Activated naive CD4-positive, alpha-beta T cell treated with anti-CD3 and anti-CD28 coated beads for 36 hours (primary cell): Measurements from ENCODE around the gene MRM3. TPM values are rescaled to one million over a fixed set of nuclear protein-coding genes. Genes with fewer than 3 reads are reported as not detected.
A peak's percentile ranks its signal among the peaks of the same experiment; 100 is the strongest.
"Not testable (repeated sequence)": the region's sequence is repeated elsewhere in the genome, so short reads cannot be mapped to it uniquely, and the experiment has no call there.

Experiments
- CTCF ChIA-PET: fragments of 350-600 bp; sonication (Branson Sonifier 250); formaldehyde crosslinking; loops from one replicate; lab custom pipeline; 2021; ENCODE audit warnings: antibody characterized with exemption; lab: Charles Lee
- DNase-seq: peaks from one replicate; pipeline ENCODE4 v3.0.0-alpha.2; 2020
- H3K27ac Mint-ChIP-seq: one replicate; pipeline ENCODE4 v1.8.0; 2021; ENCODE audit warnings: mild to moderate bottlenecking, mixed read lengths
- H3K27me3 Mint-ChIP-seq: one replicate; pipeline ENCODE4 v1.8.0; 2021; ENCODE audit warnings: low read depth, mixed read lengths
- H3K36me3 Mint-ChIP-seq: one replicate; pipeline ENCODE4 v1.8.0; 2021; ENCODE audit warnings: low read depth, mixed read lengths
- H3K4me1 Mint-ChIP-seq: one replicate; pipeline ENCODE4 v1.8.0; 2021; ENCODE audit warnings: low read depth, mixed read lengths
- H3K4me3 Mint-ChIP-seq: one replicate; pipeline ENCODE4 v1.8.0; 2021; ENCODE audit warnings: mild to moderate bottlenecking, moderate library complexity, mixed read lengths
- H3K9me3 Mint-ChIP-seq: one replicate; pipeline ENCODE4 v1.8.0; 2021; ENCODE audit warnings: mixed read lengths
- intact Hi-C: fragments of 100-400 bp; cut with micrococcal nuclease; formaldehyde crosslinking; loops from one replicate; pipeline ENCODE4 v1.15.1; 2023
- total RNA-seq, 2 experiments: library from RNA; stranded (reverse); gene quantifications; one replicate each; pipeline ENCODE4 v1.2.3, GENCODE V29; 2021

MRM3 gene
- total RNA-seq, 2 experiments from 2014 or later, result 22.8 to 25.6 TPM

DNA sequence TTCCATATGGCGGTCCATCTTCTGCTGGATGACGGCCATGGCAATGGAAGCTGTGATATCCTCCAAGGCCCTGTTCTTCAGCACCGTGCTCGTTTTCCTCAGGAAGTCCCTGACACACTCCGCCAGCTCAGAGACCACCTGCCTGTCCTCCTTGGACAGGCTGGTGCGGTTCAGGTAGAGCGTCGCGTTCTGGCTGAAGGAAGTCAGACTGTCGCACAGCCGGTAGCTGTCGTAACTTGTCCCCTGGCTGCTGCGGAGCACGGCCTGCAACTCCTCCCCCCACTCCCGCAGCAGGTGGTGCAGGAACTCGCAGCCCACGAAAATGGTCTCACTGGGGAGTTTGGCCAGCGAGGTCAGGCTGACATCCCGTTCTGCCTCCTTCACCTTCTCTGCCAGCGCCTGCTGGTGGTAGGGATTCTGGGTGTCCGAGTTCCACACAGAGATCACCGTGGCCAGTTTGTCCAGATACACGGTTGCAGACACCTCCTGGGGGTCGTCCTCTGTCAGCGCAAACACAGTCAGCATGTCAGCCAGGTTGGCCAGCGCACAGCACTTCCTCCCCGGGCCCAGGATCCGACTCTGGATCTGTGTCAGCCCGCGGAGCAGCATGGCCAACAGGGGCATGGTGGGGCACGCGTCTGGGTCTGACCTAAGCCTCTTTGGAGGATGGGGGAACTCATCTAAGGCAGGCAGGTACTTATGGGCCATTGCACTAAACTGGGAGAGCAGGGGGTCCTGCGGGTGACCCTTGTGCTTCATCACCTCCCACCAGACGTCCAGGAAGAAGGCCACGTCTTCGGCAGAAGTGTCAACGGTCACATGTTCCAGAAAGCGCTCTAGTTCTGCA, 35.1 kb upstream of the MRM3 start:
- Mint-ChIP-seq H3K4me3 (no peak overlapping the region), H3K36me3 (peaks cover 51% of the 10 kb centered on the region), H3K9me3 (peaks cover 3% of the 10 kb centered on the region), H3K4me1 (peaks cover 25% of the 10 kb centered on the region), H3K27me3 (no peaks in the 10 kb centered on the region), H3K27ac (no peak overlapping the region)
- CTCF ChIA-PET, result no interaction called here
- intact Hi-C loops, result no loop called here
- DNase-seq, result no peak

GRCh38 chr17:748604-749003, 33.5 kb upstream of the MRM3 start:
- H3K9me3 Mint-ChIP-seq, H3K27ac Mint-ChIP-seq, H3K4me3 Mint-ChIP-seq, CTCF ChIA-PET, DNase-seq, H3K27me3 Mint-ChIP-seq, intact Hi-C loops: not testable (repeated sequence)
- Mint-ChIP-seq H3K36me3 (peaks cover 46% of the 10 kb centered on the region), H3K4me1 (peaks cover 30% of the 10 kb centered on the region)

- CTCF ChIA-PET, H3K27me3 Mint-ChIP-seq, DNase-seq, H3K9me3 Mint-ChIP-seq, intact Hi-C loops, H3K27ac Mint-ChIP-seq: not testable (repeated sequence)
- Mint-ChIP-seq H3K4me1 (peaks cover 30% of the 10 kb centered on the region), H3K4me3 (peak overlapping the region; percentile 93), H3K36me3 (peaks cover 42% of the 10 kb centered on the region)
Observed at GRCh38 chr17:749359-749758, 32.8 kb upstream of the MRM3 start.

DNA sequence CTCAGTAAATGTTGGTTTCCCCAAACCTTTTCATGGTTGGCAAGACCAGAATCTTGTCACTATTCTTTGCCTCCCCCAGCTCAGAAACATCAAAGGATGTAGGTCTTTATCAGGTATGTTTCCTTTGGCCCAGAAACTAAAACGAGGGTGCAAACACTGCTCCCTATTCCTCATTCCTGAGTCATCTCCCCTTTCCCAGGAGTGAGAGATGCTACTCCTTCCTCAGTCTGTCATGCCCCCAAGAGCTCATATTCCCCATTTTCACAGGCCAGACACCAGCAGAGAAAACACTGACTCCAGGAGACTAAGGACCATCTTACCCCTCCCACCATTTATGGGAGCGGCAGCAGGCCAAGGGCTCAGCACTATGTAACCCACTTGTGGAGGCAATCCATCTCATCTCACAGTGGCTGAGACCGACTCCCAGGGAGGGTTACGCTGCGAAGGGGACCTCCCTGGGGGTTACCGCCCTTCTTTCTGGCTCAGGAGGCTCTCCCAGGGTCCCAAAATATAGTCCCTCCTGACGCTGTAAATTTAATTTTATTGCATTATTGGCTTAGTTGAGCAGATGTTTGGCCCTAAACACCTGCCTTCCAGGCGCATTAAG, 31.6 kb upstream of the MRM3 start:
- H3K36me3 Mint-ChIP-seq, result peaks cover 38% of the 10 kb centered on the region
- intact Hi-C loops, result loop anchor here (2.0 kb wide), 2 partner anchors 18 to 338 kb away; partner anchors contain the start of gene TLCD3A
- peaks cover 4% of the 10 kb centered on the region for H3K9me3 Mint-ChIP-seq
- no peak for DNase-seq
- peaks cover 30% of the 10 kb centered on the region for H3K4me1 Mint-ChIP-seq
- H3K27ac Mint-ChIP-seq, result peak overlapping the region; percentile 91
- CTCF ChIA-PET, result interaction anchor here (0.7 to 1.2 kb wide), 3 partner anchors 16 to 433 kb away, joined by 3 to 5 read pairs (median 3); no protein-coding TSS in a partner anchor
- H3K27me3 Mint-ChIP-seq, result no peaks in the 10 kb centered on the region
- H3K4me3 Mint-ChIP-seq, result peak overlapping the region; percentile 93

- peak overlapping the region; percentile 93 for H3K4me3 Mint-ChIP-seq
- DNase-seq, result peak; percentile 65
- CTCF ChIA-PET, result interaction anchor here (0.7 to 1.0 kb wide), 4 partner anchors 20 to 1367 kb away, joined by 3 to 5 read pairs (median 3); no protein-coding TSS in a partner anchor
- intact Hi-C loops, result loop anchor here (1.0 to 2.0 kb wide), 4 partner anchors 19 to 339 kb away; partner anchors contain the start of genes GLOD4, MRM3, TLCD3A and VPS53
- peaks cover 8% of the 10 kb centered on the region for H3K9me3 Mint-ChIP-seq
- peaks cover 37% of the 10 kb centered on the region for H3K36me3 Mint-ChIP-seq
- H3K4me1 Mint-ChIP-seq, result peaks cover 30% of the 10 kb centered on the region
- peak overlapping the region; percentile 91 for H3K27ac Mint-ChIP-seq
- no peaks in the 10 kb centered on the region for H3K27me3 Mint-ChIP-seq
Observed at GRCh38 chr17:751269-752001, 30.7 kb upstream of the MRM3 start.

GRCh38 chr17:752002-752619, 30.0 kb upstream of the MRM3 start, which contains the start of gene GEMIN4:
GEMIN4 (minus strand) TSS chr17:752264; CDS start chr17:752142, 122 bp downstream.
- Mint-ChIP-seq H3K4me3 (peak within 1 kb of the TSS; percentile 93), H3K27me3 (no peaks in the 10 kb centered on the region), H3K4me1 (peaks cover 30% of the 10 kb centered on the region), H3K36me3 (peaks cover 32% of the 10 kb centered on the region), H3K9me3 (peaks cover 8% of the 10 kb centered on the region), H3K27ac (peak within 1 kb of the TSS; percentile 91)
- intact Hi-C loops, result loop anchor here (1.0 kb wide), 2 partner anchors 30 to 38 kb away; partner anchors contain the start of genes GLOD4, MRM3 and VPS53
- DNase-seq, result peak; percentile 97
- CTCF ChIA-PET, result interaction anchor here (0.7 to 1.3 kb wide), 4 partner anchors 10 to 35 kb away, joined by 3 to 6 read pairs (median 3); no protein-coding TSS in a partner anchor

GRCh38 chr17:752620-753219, 29.4 kb upstream of the MRM3 start:
- Mint-ChIP-seq H3K36me3 (peaks cover 32% of the 10 kb centered on the region), H3K27me3 (no peaks in the 10 kb centered on the region), H3K9me3 (peaks cover 8% of the 10 kb centered on the region), H3K4me1 (peaks cover 30% of the 10 kb centered on the region), H3K4me3 (peak overlapping the region; percentile 93), H3K27ac (peak overlapping the region; percentile 88)
- CTCF ChIA-PET, result interaction anchor here (0.7 to 1.3 kb wide), 4 partner anchors 9 to 36 kb away, joined by 3 to 6 read pairs (median 3); no protein-coding TSS in a partner anchor
- DNase-seq, result peak; percentile 27
- intact Hi-C loops, result loop anchor here (1.0 kb wide), 2 partner anchors 30 to 38 kb away; partner anchors contain the start of genes GLOD4, MRM3 and VPS53

DNA sequence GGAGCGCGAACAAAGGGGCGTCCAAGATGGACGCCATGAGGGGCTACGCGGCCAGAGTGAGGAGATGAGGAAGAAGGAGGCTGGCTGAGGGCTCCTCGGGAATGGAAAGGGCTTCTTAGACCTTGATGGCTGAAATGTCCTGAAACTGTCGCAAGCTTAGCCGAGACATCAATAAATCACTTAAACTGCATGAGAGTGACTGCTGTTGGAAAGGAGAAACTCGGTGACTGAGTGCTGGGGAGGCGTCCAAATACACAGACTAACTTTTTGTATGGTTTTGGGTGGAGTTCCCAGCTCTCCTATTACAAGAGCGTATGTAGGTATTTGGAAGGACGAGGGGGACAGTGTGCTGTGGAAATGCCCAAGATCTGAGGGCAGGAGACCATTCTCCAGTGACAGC, 28.7 kb upstream of the MRM3 start:
- H3K4me1 Mint-ChIP-seq, result peaks cover 26% of the 10 kb centered on the region

GRCh38 chr17:755319-755961, 26.7 kb upstream of the MRM3 start:
- H3K27me3 Mint-ChIP-seq, DNase-seq, H3K9me3 Mint-ChIP-seq, H3K4me3 Mint-ChIP-seq, H3K27ac Mint-ChIP-seq, intact Hi-C loops: not testable (repeated sequence)
- H3K36me3 Mint-ChIP-seq, result peaks cover 15% of the 10 kb centered on the region
- CTCF ChIA-PET, result interaction anchor here (0.9 to 1.2 kb wide), 2 partner anchors 26 to 56 kb away, joined by 3 to 9 read pairs; partner anchors contain the start of genes GLOD4 and MRM3
- H3K4me1 Mint-ChIP-seq, result peaks cover 11% of the 10 kb centered on the region

More for the DNA sequence above, 28.7 kb upstream of the MRM3 start:
- CTCF ChIA-PET, result interaction anchor here (0.8 to 1.3 kb wide), 2 partner anchors 8 to 37 kb away, joined by 3 to 6 read pairs; no protein-coding TSS in a partner anchor
- peaks cover 8% of the 10 kb centered on the region for H3K9me3 Mint-ChIP-seq
- intact Hi-C loops, result no loop called here
- H3K36me3 Mint-ChIP-seq, result peaks cover 26% of the 10 kb centered on the region
- DNase-seq, result no peak
- no peak overlapping the region for H3K27ac Mint-ChIP-seq
- peak overlapping the region; percentile 53 for H3K4me3 Mint-ChIP-seq
- H3K27me3 Mint-ChIP-seq, result no peaks in the 10 kb centered on the region

DNA sequence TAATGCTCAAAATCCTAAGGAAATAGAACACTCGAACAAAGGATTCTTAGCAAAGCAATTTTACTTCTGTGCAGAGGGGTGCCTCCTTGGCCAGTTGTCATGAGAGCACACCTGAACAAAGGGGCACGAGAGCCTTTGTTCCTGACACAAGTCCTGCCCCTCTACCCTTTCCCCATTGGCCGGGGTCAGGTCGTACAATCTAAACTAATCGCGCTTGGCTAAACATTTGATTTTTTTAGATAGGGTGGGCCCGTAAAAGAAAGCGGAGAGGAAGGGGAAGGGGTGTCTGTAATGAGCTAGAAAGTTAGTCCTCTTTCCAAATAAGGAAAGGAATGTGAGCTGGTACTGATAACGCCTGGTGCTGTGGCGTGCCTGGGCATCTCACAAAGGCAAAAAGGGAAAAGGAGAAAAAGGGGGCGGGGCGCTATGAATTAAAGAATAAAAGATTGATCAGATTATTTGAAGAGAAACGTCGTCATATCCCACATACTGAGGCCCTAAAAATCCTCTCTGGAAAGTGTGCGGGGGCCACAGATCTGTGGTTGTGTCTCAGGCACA, 26.1 kb upstream of the MRM3 start:
- H3K4me1 Mint-ChIP-seq, H3K27ac Mint-ChIP-seq, DNase-seq, intact Hi-C loops, H3K9me3 Mint-ChIP-seq, H3K4me3 Mint-ChIP-seq, H3K27me3 Mint-ChIP-seq: not testable (repeated sequence)
- H3K36me3 Mint-ChIP-seq, result peaks cover 16% of the 10 kb centered on the region
- CTCF ChIA-PET, result interaction anchor here (1.2 kb wide), 1 partner anchor 56 kb away, joined by 9 read pairs; no protein-coding TSS in a partner anchor
